Motor neuron (in vitro differentiated cells): ENCODE data around the gene AXIN1. TPM values are rescaled to one million over a fixed set of nuclear protein-coding genes. Genes with fewer than 3 reads are reported as not detected.
"Not testable (repeated sequence)": the region's sequence is repeated elsewhere in the genome, so short reads cannot be mapped to it uniquely, and the experiment has no call there.

ENCODE experiments used
- ATAC-seq, 8 experiments: fragments of 200-7000 bp; cut with Tn5 transposase; replicated peaks in 6 of 8; 2 replicates each; pipeline ENCODE4 v1.8.0; 2021; ENCODE audit warnings: mild to moderate bottlenecking in 8 of 8, moderate library complexity in 8 of 8
- H3K27ac ChIP-seq, 2 donors: fragments of 250-450 bp; sonication (Bioruptor Pico); 2 replicates each; pipeline ENCODE4 v1.9.0; 2021; ENCODE audit warnings: antibody characterized with exemption in 2 of 2, mild to moderate bottlenecking in 2 of 2, moderate library complexity in 1 of 2
- H3K4me1 ChIP-seq, 2 donors: fragments of 250-450 bp; sonication (Bioruptor Pico); replicated peaks in 1 of 2; 2 replicates each; pipeline ENCODE4 v1.6.1; 2021; ENCODE audit warnings: antibody characterized with exemption in 2 of 2, mild to moderate bottlenecking in 2 of 2, moderate library complexity in 1 of 2
- H3K4me3 ChIP-seq, 5 donors: fragments of 250-450 bp; sonication (Bioruptor Pico); 2 replicates each; pipeline ENCODE4 v1.9.0; 2021; ENCODE audit warnings: antibody characterized with exemption in 5 of 5, mild to moderate bottlenecking in 5 of 5, moderate library complexity in 4 of 5
- WGBS, 10 experiments: fragments of 450-650 bp; shearing (Covaris generic); methylation state at CpG; one replicate each; pipeline ENCODE4 v1.0.0; 2022; 5-methylcytosine and 5-hydroxymethylcytosine counted together
- in situ Hi-C, 9 experiments: fragments of 400-800 bp; cut with MboI; loops; one replicate each; pipeline ENCODE4 v1.15.0; 2021; ENCODE audit warnings: low sequenced_read_pairs in 9 of 9, low pct_unique_long_range_greater_than_20kb in 2 of 9; ENCODE audit not compliant: unreplicated experiment in 9 of 9
- total RNA-seq, 8 experiments: library from RNA; unstranded; fragments of 300-600 nt; gene quantifications; 2 replicates each; pipeline versions ENCODE4 v1.2.3 to v1.2.4, GENCODE V29; 2022

The AXIN1 gene
- total RNA-seq, 8 experiments from 2014 or later, result 10.3 to 21.6 (median 15.9) TPM

DNA sequence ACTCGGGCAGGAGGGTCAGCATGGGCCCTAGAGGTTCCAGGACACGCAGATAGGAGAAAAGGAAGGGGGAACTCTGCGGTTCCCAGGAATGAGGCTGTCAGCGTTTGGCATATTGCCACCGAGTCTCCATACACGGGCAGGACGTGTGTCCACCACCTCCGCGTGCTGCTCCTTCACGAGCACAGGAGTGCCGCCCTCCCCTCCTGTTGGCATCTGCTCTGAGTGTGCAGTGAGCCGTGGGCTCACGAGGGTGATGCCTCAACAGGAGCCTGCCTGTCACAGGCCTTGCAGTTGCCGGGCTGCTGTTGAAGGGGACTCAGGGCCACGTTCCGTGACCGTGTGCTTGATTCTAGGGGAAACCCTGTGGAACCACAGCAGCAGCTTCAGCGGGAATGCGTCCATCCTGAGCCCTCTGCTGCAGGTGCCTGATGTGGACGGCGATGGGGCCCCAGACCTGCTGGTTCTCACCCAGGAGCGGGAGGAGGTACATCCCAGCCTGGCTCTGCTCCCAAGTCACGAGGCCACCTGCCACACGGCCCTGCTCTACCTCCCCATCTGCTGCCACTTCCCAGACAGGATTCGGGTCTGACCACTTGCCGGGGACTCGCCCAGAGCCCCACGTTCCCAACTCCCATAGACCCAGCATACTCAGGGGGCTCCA is 91.4 kb downstream of the AXIN1 start:
- ATAC-seq, result no peak
- H3K27ac ChIP-seq, result no peak overlapping the region
- 100% methylated on average over 2 to 3 of the region's 28 CpGs; no CpG with 5 or more reads in 8 of the 10 experiments for WGBS, 10 experiments

DNA sequence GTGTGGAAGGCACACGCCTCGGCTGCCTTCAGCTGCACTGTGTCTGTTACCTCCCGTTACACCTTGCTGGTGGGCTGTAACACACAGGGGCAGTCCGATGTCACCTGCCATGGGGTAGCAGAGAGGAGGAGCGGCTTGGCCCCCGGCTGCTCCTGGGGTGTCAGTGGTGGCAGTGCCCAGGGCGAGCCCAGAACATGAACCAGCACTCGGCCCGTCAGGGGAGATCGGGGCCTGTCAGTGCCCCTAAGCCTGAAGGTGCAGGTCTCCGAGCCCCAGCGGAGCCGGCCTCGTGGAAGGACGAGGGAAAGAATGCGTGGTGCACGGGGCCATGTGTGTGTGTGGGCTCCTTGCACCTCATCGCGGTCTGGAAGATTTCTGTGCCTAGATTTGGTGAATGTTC is 92.2 kb downstream of the AXIN1 start:
- Histone ChIP-seq H3K27ac (no peak overlapping the region), H3K4me3 (no peak overlapping the region), H3K4me1 (no peaks in the 10 kb centered on the region)
- no peak for ATAC-seq
- in situ Hi-C loops, result no loop called here
- WGBS, 10 experiments, result 88 to 100% (median 91%) methylated on average over 2 to 8 of the region's 19 CpGs; no CpG with 5 or more reads in 4 of the 10 experiments

More for the DNA sequence above, 91.4 kb downstream of the AXIN1 start:
- Histone ChIP-seq H3K4me1 (no peaks in the 10 kb centered on the region), H3K4me3 (no peak overlapping the region)
- in situ Hi-C loops, result no loop called here

DNA sequence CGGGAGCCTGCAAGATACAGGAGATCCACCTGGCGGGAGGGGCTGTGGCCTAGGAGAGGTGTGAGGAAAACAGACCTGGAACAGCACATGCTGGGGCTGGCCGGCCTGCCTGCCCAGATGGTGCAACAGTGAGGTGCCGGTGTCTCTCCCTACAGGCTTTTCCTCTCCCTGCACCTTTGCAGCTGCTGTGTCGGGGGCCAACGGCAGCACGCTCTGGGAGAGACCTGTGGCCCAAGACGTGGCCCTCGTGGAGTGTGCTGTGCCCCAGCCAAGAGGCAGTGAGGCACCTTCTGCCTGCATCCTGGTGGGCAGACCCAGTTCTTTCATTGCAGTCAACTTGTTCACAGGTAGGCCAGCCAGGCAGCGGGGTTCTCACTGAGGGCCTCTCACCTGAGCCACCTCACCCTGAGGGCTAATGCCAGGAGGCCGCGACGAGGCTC is 92.7 kb downstream of the AXIN1 start:
- Histone ChIP-seq H3K4me3 (no peak overlapping the region), H3K4me1 (no peaks in the 10 kb centered on the region), H3K27ac (no peak overlapping the region)
- no peak for ATAC-seq
- in situ Hi-C loops, result no loop called here
- WGBS, 10 experiments, result 80 to 100% methylated on average over 1 of the region's 13 CpGs; no CpG with 5 or more reads in 8 of the 10 experiments

DNA sequence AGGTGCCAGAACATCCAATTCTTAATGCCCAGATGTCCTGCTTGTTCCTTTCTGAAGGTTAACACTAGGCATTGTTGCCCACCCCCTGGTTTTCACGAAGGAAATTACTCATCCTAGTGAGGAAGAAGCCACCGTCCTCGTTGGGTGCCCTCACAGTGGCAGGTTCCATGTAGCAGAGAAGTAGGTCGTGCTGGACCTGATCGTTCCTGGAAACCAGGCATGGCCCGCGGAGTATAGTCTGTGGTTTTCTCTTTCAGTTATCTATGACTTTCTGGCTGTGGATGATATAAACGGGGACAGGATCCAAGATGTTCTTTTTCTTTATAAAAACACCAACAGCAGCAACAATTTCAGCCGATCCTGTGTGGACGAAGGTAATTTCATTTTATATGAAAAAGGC is 93.3 kb downstream of the AXIN1 start:
- no peaks in the 10 kb centered on the region for H3K4me1 ChIP-seq
- no peak overlapping the region for H3K4me3 ChIP-seq
- WGBS, 10 experiments, result 73 to 100% (median 92%) methylated on average over 1 to 10 of the region's 10 CpGs; no CpG with 5 or more reads in 1 of the 10 experiments
- in situ Hi-C loops, result no loop called here
- no peak overlapping the region for H3K27ac ChIP-seq
- ATAC-seq, result no peak

DNA sequence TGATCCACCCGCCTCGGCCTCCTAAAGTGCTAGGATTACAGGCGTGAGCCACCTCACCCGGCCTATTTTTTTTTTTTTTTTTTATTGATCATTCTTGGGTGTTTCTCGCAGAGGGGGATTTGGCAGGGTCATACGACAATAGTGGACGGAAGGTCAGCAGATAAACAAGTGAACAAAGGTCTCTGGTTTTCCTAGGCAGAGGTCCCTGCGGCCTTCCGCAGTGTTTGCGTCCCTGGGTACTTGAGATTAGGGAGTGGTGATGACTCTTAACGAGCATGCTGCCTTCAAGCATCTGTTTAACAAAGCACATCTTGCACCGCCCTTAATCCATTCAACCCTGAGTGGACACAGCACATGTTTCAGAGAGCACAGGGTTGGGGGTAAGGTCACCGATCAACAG is 94.4 kb downstream of the AXIN1 start:
- ATAC-seq, H3K27ac ChIP-seq, H3K4me3 ChIP-seq, in situ Hi-C loops, H3K4me1 ChIP-seq: not testable (repeated sequence)
- 83 to 100% (median 93%) methylated on average over 2 to 5 of the region's 13 CpGs; no CpG with 5 or more reads in 6 of the 10 experiments for WGBS, 10 experiments

DNA sequence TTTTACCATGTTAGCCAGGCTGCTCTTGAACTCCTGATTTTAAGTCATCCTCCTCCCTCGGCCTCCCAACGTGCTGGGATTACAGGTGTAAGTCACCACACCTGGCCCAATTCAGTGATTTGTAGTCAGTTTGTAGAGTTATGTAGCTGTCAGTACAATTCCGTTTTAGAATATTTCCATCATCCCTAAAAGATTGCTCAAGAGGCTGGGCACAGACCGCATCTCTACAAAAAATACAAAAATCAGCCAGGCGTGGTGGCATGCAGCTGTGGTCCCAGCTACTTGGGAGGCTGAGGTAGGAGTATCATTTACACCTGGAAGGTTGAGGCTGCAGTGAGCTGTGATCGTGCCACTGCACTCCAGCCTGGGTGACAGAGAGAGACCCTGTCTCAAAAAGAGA is 97.3 kb downstream of the AXIN1 start:
- Histone ChIP-seq H3K27ac (no peak overlapping the region), H3K4me1 (no peaks in the 10 kb centered on the region), H3K4me3 (no peak overlapping the region)
- 90 to 100% (median 100%) methylated on average over 1 to 4 of the region's 6 CpGs; no CpG with 5 or more reads in 1 of the 10 experiments for WGBS, 10 experiments
- ATAC-seq, result no peak
- in situ Hi-C loops, result no loop called here

DNA sequence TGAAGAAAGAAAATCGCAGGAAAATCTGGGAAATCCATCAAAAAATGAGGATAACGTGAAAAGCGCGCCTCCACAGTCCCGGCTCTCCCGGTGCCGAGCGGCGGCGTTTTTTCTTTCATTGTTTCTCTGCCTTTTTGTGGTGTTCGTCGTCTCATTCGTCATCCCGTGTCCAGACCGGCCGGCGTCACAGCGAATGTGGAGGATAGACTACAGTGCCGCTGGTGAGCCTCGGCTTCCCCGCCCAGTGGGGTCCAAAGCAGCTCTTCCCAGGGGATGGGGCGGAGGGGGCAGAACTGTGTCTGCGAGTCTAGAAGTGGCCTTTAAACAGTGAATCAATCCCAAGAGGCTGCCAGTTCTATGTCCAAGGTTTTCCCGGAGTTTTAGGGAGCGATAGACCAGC is 98.1 kb downstream of the AXIN1 start:
- in situ Hi-C loops, result no loop called here
- 85 to 100% (median 100%) methylated on average over 1 to 14 of the region's 25 CpGs; no CpG with 5 or more reads in 3 of the 10 experiments for WGBS, 10 experiments
- no peak overlapping the region for H3K27ac ChIP-seq
- ATAC-seq, result no peak
- H3K4me3 ChIP-seq, result no peak overlapping the region
- H3K4me1 ChIP-seq, result no peaks in the 10 kb centered on the region

DNA sequence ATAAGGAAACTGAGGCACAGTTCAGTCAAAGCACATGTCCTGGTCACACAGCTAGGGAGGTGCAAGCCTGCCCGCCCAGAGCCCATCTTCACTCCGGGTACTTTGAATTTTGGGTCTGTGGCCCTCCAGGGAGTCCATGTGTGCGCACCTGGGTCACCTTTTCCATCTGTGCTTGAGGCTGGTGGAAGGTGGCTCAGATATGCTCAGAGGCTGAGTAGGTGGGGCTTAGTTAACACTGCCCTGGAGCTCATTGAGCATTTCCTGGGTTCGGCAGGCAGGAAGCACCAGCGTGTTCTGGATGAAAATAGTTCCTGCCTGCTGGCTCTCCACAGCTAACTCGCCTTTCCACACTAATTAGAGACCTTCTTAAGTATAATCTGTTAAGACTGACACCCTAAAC is 98.7 kb downstream of the AXIN1 start:
- H3K27ac ChIP-seq, result no peak overlapping the region
- peak in 1 of 8 experiments; percentile 24 for ATAC-seq
- WGBS, 10 experiments, result 40 to 100% (median 93%) methylated on average over 1 to 5 of the region's 6 CpGs; no CpG with 5 or more reads in 4 of the 10 experiments
- H3K4me1 ChIP-seq, result no peaks in the 10 kb centered on the region
- no peak overlapping the region for H3K4me3 ChIP-seq
- in situ Hi-C loops, result no loop called here

DNA sequence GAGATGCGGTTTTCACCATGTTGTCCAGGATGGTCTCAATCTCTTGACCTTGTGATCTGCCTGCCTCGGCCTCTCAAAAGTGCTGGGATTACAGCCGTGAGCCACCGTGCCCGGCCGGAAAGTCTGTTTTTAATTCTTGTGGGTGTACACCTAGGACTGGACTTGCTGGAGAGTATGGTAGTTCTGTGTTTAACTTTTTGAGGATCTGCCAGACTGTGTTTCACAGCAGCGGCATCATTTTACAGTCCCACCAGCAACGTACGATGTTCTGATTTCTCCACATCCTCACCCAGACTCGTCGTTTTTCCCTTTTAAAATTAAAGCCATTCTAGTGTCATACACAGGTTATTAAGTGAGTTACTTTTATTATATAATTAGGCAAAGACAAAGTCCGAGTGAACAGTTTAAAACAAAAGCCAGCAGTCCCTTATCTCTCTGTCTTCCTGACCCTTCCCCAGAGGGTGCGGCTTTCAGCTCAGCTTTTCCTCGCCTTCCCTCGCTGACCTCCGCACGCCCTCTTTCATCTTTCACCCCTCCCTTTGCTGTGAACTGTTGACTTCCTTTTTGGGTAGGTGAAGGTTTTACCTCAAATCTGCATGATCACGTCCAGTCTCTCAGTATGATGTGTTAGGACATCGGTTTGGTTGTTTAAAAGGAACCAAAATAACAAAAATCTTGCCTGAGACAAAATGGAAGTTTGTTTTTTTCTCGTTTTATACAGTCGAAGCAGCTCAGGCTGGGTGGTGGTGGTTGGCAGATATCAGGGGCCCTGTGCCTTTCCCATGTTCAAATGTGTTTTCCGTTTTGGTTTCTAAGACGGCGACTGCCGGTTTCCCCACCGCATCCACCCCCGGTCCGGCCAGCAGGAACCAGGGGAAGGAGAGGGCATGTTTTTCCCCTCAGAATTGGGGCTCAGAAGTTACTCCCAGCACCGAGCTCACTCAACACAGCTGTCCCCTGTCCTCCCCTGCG is 99.9 kb downstream of the AXIN1 start:
- Histone ChIP-seq H3K4me1 (no peaks in the 10 kb centered on the region), H3K27ac (no peak overlapping the region), H3K4me3 (no peak overlapping the region)
- in situ Hi-C loops, result no loop called here
- peak in 1 of 8 experiments; percentile 38 for ATAC-seq
- 59 to 95% (median 89%) methylated on average over 3 to 23 of the region's 30 CpGs for WGBS, 10 experiments

DNA sequence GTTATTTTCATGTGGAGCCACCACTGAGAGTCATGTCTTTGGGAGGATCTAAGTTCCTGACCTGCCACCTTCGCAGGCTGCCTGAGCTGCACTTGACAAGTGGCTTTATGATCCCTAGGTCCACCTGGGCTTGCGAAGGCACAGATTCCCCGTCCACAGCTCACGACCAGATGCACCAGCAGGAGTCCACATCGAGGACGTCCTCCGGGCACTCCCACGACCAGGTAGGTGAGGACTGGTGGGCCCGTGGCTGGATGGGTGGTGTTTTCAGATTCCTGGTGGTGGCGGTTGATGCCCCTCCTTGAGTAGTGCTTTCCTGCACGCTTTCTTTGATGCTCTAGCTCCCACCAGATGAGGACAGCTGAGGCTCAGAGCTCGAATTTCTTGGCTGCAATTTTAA is 103.1 kb downstream of the AXIN1 start:
- in situ Hi-C loops, result no loop called here
- no peaks in the 10 kb centered on the region for H3K4me1 ChIP-seq

DNA sequence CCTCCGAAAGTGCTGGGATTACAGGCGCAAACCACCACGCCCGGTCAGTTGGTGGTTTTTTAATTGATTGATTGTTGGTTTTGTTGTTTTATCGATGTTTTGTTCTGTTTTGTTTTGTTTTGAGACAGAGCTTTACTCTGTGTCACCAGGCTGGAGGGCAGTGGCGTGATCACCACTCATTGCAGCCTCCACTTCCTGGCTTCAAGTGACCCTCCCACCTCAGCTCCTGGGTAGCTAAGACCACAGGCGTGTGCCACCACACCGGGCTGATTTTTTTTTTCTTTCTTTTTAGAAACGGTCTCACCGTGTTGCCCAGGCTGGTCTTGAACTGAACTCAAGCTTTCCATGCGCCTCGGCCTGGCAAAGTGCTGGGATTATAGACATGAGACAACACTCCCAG is 105.5 kb downstream of the AXIN1 start:
- no peak overlapping the region for H3K4me3 ChIP-seq
- ATAC-seq, result no peak
- H3K4me1 ChIP-seq, result no peaks in the 10 kb centered on the region
- 90 to 100% (median 93%) methylated on average over 1 to 7 of the region's 12 CpGs; no CpG with 5 or more reads in 6 of the 10 experiments for WGBS, 10 experiments
- no peak overlapping the region for H3K27ac ChIP-seq
- in situ Hi-C loops, result no loop called here

More for the DNA sequence above, 103.1 kb downstream of the AXIN1 start:
- WGBS, 10 experiments, result 17 to 100% (median 88%) methylated on average over 1 to 7 of the region's 12 CpGs; no CpG with 5 or more reads in 4 of the 10 experiments
- ATAC-seq, result no peak
- Histone ChIP-seq H3K27ac (no peak overlapping the region), H3K4me3 (no peak overlapping the region)

DNA sequence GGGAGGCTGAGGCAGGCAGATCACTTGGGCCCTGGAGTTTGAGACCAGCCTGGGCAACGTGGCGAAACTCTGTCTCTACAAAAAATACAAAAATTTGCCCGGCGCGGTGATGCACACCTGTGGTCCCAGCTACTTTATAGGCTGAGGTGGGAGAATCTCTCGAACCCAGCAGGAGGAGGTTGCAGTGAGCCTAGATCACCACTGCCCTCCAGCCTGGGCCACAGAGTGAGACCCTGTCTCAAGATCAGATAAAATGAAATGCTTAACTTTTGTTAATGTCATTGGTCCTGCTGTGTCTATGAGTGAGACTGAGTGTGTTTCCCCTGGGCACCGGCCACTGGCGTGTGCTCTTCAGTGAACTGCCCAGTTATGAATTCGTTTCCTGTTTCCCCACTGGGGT is 107.4 kb downstream of the AXIN1 start:
- Histone ChIP-seq H3K4me1 (no peaks in the 10 kb centered on the region), H3K4me3 (no peak overlapping the region), H3K27ac (no peak overlapping the region)
- in situ Hi-C loops, result no loop called here
- 79 to 95% (median 93%) methylated on average over 1 to 8 of the region's 9 CpGs; no CpG with 5 or more reads in 3 of the 10 experiments for WGBS, 10 experiments
- no peak for ATAC-seq

DNA sequence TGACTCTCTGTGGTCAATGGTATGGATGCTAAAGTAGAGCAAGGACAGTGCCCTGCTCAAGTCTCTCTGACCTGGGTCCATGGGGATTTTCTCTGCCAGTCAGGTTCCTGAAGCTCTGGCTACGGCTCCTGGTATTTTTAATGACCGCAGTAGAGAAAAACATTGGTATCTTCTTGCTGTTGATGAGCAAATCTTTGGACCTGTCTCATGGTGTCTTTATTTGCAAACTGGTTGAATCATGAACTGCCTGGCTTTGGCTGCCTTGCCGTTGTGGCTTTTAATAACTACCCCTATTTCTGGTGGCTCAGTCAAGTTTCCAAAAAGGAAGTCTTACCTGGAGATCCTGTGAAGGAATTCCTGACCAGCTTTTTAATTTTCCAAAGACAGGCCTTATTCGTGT is 109.2 kb downstream of the AXIN1 start:
- no peak for ATAC-seq
- H3K4me1 ChIP-seq, result no peaks in the 10 kb centered on the region
- in situ Hi-C loops, result no loop called here
- H3K4me3 ChIP-seq, result no peak overlapping the region
- WGBS, 10 experiments, result 73 to 100% (median 100%) methylated on average over 1 to 4 of the region's 4 CpGs; no CpG with 5 or more reads in 1 of the 10 experiments
- H3K27ac ChIP-seq, result no peak overlapping the region
